Thoracic aorta (tissue), 2 donors: ENCODE data around the gene FLACC1. TPM values are rescaled to one million over a fixed set of nuclear protein-coding genes. Genes with fewer than 3 reads are reported as not detected.
"Not testable (repeated sequence)": the region's sequence is repeated elsewhere in the genome, so short reads cannot be mapped to it uniquely, and the experiment has no call there.

Experiments used
- ATAC-seq: fragments of 150-250 bp; one replicate; pipeline ENCODE4 v1.8.0; 2017; ENCODE audit warnings: low read depth; ENCODE audit not compliant: insufficient number of reproducible peaks, low FRiP score
- DNase-seq: peaks from one replicate; pipeline ENCODE4 v3.0.0-alpha.2; 2020; ENCODE audit warnings: low spot score
- H3K27ac ChIP-seq, 2 donors: fragments of 200-600 bp; sonication (generic); 1 replicate in 1 of 2; 2 replicates in 1 of 2; pipeline ENCODE4 v1.5.1; 2016; ENCODE audit warnings: mild to moderate bottlenecking in 2 of 2, moderate library complexity in 2 of 2
- H3K27me3 ChIP-seq: fragments of 200-600 bp; sonication (generic); replicated peaks from 2 replicates; pipeline ENCODE4 v1.6.0; 2016; ENCODE audit warnings: mild to moderate bottlenecking; ENCODE audit not compliant: insufficient read depth
- H3K36me3 ChIP-seq: fragments of 200-600 bp; sonication (generic); one replicate; pipeline ENCODE4 v1.5.1; 2016
- H3K4me1 ChIP-seq, 2 donors: fragments of 200-600 bp; sonication (generic); 1 replicate in 1 of 2; 2 replicates in 1 of 2; pipeline versions ENCODE4 v1.5.1 to v1.6.0; 2016; ENCODE audit warnings: low read depth in 2 of 2, mild to moderate bottlenecking in 1 of 2; ENCODE audit not compliant: control insufficient read depth in 1 of 2
- H3K4me3 ChIP-seq: fragments of 200-600 bp; sonication (generic); 2 replicates; pipeline ENCODE4 v1.5.1; 2016; ENCODE audit warnings: mild to moderate bottlenecking
- H3K9me3 ChIP-seq: fragments of 200-600 bp; sonication (generic); 2 replicates; pipeline ENCODE4 v1.5.1; 2016
- CTCF ChIP-seq: fragments of 200-600 bp; sonication (generic); IDR thresholded peaks from one replicate; pipeline ENCODE4 v1.5.1; 2019; ENCODE audit warnings: antibody characterized with exemption
- total RNA-seq, 2 donors: library from RNA; depleted of rRNA; stranded (reverse); fragments of >200 nt; gene quantifications; one replicate each; pipeline versions ENCODE4 v1.1.0 to v1.2.3, GENCODE V29; 2016

Gene FLACC1
- total RNA-seq, 2 donors from 2014 or later, result 4.2 to 11.1 TPM

- Histone ChIP-seq H3K36me3 (no peaks in the 10 kb centered on the region), H3K4me3 (no peak overlapping the region), H3K4me1 (no peaks in the 10 kb centered on the region), H3K27me3 (no peaks in the 10 kb centered on the region), H3K27ac (no peak overlapping the region), H3K9me3 (no peaks in the 10 kb centered on the region)
- no peak for DNase-seq
- no peak for ATAC-seq
- no peak for TF ChIP-seq CTCF
These were observed 108.8 kb downstream of the FLACC1 start for GRCh38 chr2:201248288-201248844.

- no peak for ATAC-seq
- Histone ChIP-seq H3K4me1 (no peaks in the 10 kb centered on the region), H3K27ac (no peak overlapping the region)
These were observed 110.9 kb downstream of the FLACC1 start for GRCh38 chr2:201246280-201246679.

GRCh38 chr2:201244829-201245228 lies 112.3 kb downstream of the FLACC1 start:
- H3K27ac ChIP-seq, result no peak overlapping the region
- H3K9me3 ChIP-seq, result no peaks in the 10 kb centered on the region
- no peak for DNase-seq
- TF ChIP-seq CTCF, result no peak
- no peak for ATAC-seq
- H3K4me3 ChIP-seq, result no peak overlapping the region
- no peaks in the 10 kb centered on the region for H3K4me1 ChIP-seq
- H3K36me3 ChIP-seq, result no peaks in the 10 kb centered on the region
- H3K27me3 ChIP-seq, result no peaks in the 10 kb centered on the region

More at GRCh38 chr2:201246280-201246679, 110.9 kb downstream of the FLACC1 start:
- TF ChIP-seq CTCF, result no peak
- Histone ChIP-seq H3K4me3 (no peak overlapping the region), H3K36me3 (no peaks in the 10 kb centered on the region), H3K9me3 (no peaks in the 10 kb centered on the region), H3K27me3 (no peaks in the 10 kb centered on the region)
- no peak for DNase-seq

- no peak overlapping the region for H3K27ac ChIP-seq
- ATAC-seq, result no peak
- no peak for DNase-seq
- H3K4me3 ChIP-seq, result no peak overlapping the region
- no peak for TF ChIP-seq CTCF
- no peaks in the 10 kb centered on the region for H3K9me3 ChIP-seq
- H3K36me3 ChIP-seq, result no peaks in the 10 kb centered on the region
- H3K27me3 ChIP-seq, result no peaks in the 10 kb centered on the region
- H3K4me1 ChIP-seq, result peaks cover 0 to 1% of the 10 kb centered on the region in 2 donors
These were observed 114.4 kb downstream of the FLACC1 start for GRCh38 chr2:201242571-201243277.

GRCh38 chr2:201239167-201239935 lies 117.8 kb downstream of the FLACC1 start:
- not testable (repeated sequence) for H3K27me3 ChIP-seq

More at GRCh38 chr2:201239167-201239935, 117.8 kb downstream of the FLACC1 start:
- H3K4me3 ChIP-seq, DNase-seq, H3K9me3 ChIP-seq, H3K36me3 ChIP-seq, ATAC-seq, H3K27ac ChIP-seq: not testable (repeated sequence)
- H3K4me1 ChIP-seq, result peaks cover 7 to 19% of the 10 kb centered on the region in 2 donors

Other genes with a start within 250 kb of the FLACC1 start
- 100 to 1,000 TPM; 165 to 315 TPM for gene CFLAR, start 241.2 kb downstream of the FLACC1 start, total RNA-seq
- 10 to 100 TPM; 10.3 to 12.3 TPM for gene CASP10, start 174.2 kb downstream of the FLACC1 start, total RNA-seq
- gene CASP8, start 96.8 kb downstream of the FLACC1 start, total RNA-seq, result 10 to 100 TPM; 11.5 to 14.6 TPM
- 10 to 100 TPM; 69.3 to 88.5 TPM for gene TRAK2, start 94.1 kb upstream of the FLACC1 start, total RNA-seq
- 10 to 100 TPM in 1 of 2 donors, 1 to 10 TPM in 1; 8.7 to 13.8 TPM for gene STRADB, start 94.4 kb upstream of the FLACC1 start, total RNA-seq